GM12865 (cell line): ENCODE data around the gene SMAD7.

Source experiments
- DNase-seq: peaks from one replicate; pipeline ENCODE4 v3.0.0; 2010; ENCODE audit warnings: low read depth
- H3K4me3 ChIP-seq: 2 replicates; pipeline ENCODE4 v1.5.1; 2011; ENCODE audit warnings: mild to moderate bottlenecking, low read depth, low read length, control low read depth
- CTCF ChIP-seq: IDR thresholded peaks from 2 replicates; pipeline ENCODE4 v1.5.1; 2011; ENCODE audit warnings: low read length, control low read depth, low read depth, inconsistent platforms; ENCODE audit not compliant: insufficient read depth; ENCODE audit errors: missing control alignments

The SMAD7 gene

DNA sequence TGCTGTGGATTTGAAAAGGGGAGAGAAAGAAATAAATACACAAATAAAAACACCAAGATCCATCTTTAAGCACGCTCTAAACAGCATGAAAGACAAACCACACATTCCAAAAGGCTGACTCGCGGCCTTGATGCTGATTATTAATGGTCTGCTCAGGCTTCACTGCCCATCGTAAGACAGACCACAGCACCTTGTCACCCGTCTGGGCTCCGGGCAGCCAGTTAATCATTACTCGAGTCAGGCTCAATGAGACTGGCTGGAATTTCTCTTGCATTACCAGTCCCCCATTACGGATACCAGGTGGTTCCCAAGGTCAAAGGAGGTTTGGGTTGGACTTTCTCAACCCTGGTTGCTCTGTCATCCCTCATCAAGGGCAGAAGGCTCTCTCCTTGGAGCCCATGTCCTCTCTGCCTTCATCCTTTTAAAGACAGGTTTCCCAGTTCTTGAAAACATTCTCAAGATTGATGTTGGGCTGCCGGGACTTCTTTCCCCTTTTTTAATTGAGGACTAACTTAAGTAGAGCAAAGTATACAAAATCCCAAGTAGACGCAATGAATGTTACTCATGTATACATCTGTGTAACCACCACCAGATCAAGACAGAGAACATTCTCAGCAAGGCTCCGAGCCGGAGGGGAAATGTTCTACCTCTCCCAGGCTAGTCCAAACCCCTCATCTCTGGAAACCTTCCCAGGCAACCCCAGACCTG lies 8.1 kb downstream of the SMAD7 start:
- H3K4me3 ChIP-seq: no peak overlapping the region
- no peak for TF ChIP-seq CTCF
- DNase-seq: no peak

- DNase-seq: no peak
- no peak for TF ChIP-seq CTCF
- no peak overlapping the region for H3K4me3 ChIP-seq
Observed at GRCh38 chr18:48942086-48942485, 8.7 kb downstream of the SMAD7 start.

DNA sequence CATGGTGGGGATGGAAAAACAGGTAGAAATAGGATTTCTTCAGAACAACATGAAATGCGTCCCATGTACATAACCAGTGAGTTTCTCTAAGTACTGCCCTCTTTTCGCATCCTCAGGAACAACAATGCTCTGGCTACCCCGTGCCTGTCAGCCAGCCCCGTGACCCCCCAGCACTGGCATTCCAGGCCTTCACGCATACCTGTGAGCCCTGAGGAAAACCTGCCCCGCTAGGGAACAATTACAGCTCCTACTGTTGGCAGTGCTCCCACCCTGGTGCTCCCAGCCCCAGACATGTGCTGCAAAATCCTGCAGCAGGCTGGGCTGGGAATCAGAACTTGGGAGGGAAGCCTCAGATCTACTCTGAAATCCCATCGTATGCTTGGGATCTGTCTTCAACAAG lies 9.1 kb downstream of the SMAD7 start:
- DNase-seq: no peak
- no peak for TF ChIP-seq CTCF
- H3K4me3 ChIP-seq: peak overlapping the region; percentile 37; the same call in 1 of the 2 replicates

- H3K4me3 ChIP-seq: peak overlapping the region; percentile 37
- no peak for TF ChIP-seq CTCF
- peak; percentile 82 for DNase-seq
Observed at GRCh38 chr18:48940854-48941611, 9.7 kb downstream of the SMAD7 start.

- no peak for TF ChIP-seq CTCF
- no peak for DNase-seq
- H3K4me3 ChIP-seq: no peak overlapping the region
Observed at GRCh38 chr18:48939205-48940097, 11.3 kb downstream of the SMAD7 start.

- no peak overlapping the region for H3K4me3 ChIP-seq
- TF ChIP-seq CTCF: no peak
- DNase-seq: no peak
Observed at GRCh38 chr18:48938827-48939204, 11.9 kb downstream of the SMAD7 start.
